ENCODE results near the gene ANKDD1B.

- TF ChIP-seq ZNF431 (CRISPR knock-in tag; IDR thresholded peaks at IDR 0.05) (no peak), JUNB (CRISPR knock-in tag; conservative IDR thresholded peaks at IDR 0.05) (no peak), REST (IDR thresholded peaks at IDR 0.05; ENCODE audit: borderline replicate concordance) (no peak), REST (CRISPR knock-in tag; IDR thresholded peaks at IDR 0.05; ENCODE audit: low read depth) (no peak), POLR2A (conservative IDR thresholded peaks at IDR 0.05) (no peak), SIX5 (IDR thresholded peaks at IDR 0.05; ENCODE audit: borderline replicate concordance in 1 of 2, insufficient read depth in 1 of 2, low read depth in 1 of 2, low read length in 2 of 2) (no peak), NCOA2 (IDR thresholded peaks at IDR 0.05; ENCODE audit: partially characterized antibody in 2 of 2) (no peak), ZBTB40 (IDR thresholded peaks at IDR 0.05) (no peak), ZBTB40 (CRISPR knock-in tag; IDR thresholded peaks at IDR 0.05) (no peak), ZNF232 (CRISPR knock-in tag; IDR thresholded peaks at IDR 0.05) (no peak), CTCF (IDR thresholded peaks at IDR 0.05 in 2 of 3, conservative IDR thresholded peaks at IDR 0.05 in 1 of 3; ENCODE audit: insufficient read depth in 2 of 3, low read depth in 1 of 3, low read length in 3 of 3) (no peak), ZNF24 (IDR thresholded peaks at IDR 0.05) (no peak), CBX1 (IDR thresholded peaks at IDR 0.05; ENCODE audit: low read depth) (no peak), ESRRB (CRISPR knock-in tag; IDR thresholded peaks at IDR 0.05; ENCODE audit: borderline replicate concordance) (no peak)
These were observed 100.8 kb downstream of the ANKDD1B start for GRCh38 chr5:75712091-75712490.

Data from K562 (cell line).